HEK293T (cell line): ENCODE data around the gene SIK2.

ENCODE experiments used
- BHLHE40 ChIP-seq: fragments of 450-650 bp; IDR thresholded peaks from 2 replicates; pipeline ENCODE4 v1.6.1; 2016; ENCODE audit warnings: mild to moderate bottlenecking, moderate library complexity, borderline replicate concordance
- ELF4 ChIP-seq: fragments of 450-650 bp; IDR thresholded peaks from 2 replicates; pipeline ENCODE4 v1.6.1; 2017; ENCODE audit warnings: antibody characterized with exemption
- FOXA1 ChIP-seq: fragments of 450-650 bp; IDR thresholded peaks from 2 replicates; pipeline ENCODE4 v1.6.1; 2016; ENCODE audit warnings: mild to moderate bottlenecking
- HDGF ChIP-seq: fragments of 450-650 bp; IDR thresholded peaks from 2 replicates; pipeline ENCODE4 v1.6.1; 2017; ENCODE audit warnings: antibody characterized with exemption, borderline replicate concordance
- L3MBTL2 ChIP-seq: fragments of 450-650 bp; conservative IDR thresholded peaks from 2 replicates; pipeline ENCODE4 v1.6.1; 2016; ENCODE audit warnings: mild to moderate bottlenecking
- SP1 ChIP-seq: fragments of 450-650 bp; IDR thresholded peaks from 2 replicates; pipeline ENCODE4 v1.6.1; 2017
- TARDBP ChIP-seq: fragments of 450-650 bp; IDR thresholded peaks from 2 replicates; pipeline ENCODE4 v1.6.1; 2016
- ZNF384 ChIP-seq: fragments of 450-650 bp; IDR thresholded peaks from 2 replicates; pipeline ENCODE4 v1.6.1; 2016

- no peak for TF ChIP-seq TARDBP
- TF ChIP-seq ZNF384, result no peak
- no peak for TF ChIP-seq SP1
- no peak for TF ChIP-seq L3MBTL2
- TF ChIP-seq HDGF, result no peak
- TF ChIP-seq ELF4, result no peak
- TF ChIP-seq FOXA1, result no peak
- TF ChIP-seq BHLHE40, result no peak
Measured at GRCh38 chr11:111589886-111590499, 12.3 kb upstream of the SIK2 start.
